HEK293 (cell line): ENCODE results near the gene SMYD1.

ENCODE experiments used
- WT1 ChIP-seq: fragments of 450-650 bp; formaldehyde crosslinking; IDR thresholded peaks from 2 replicates; pipeline ENCODE4 v1.5.1; 2016; ENCODE audit warnings: missing biosample characterization, missing genetic modification characterization
- ZBTB21 ChIP-seq: fragments of 450-650 bp; formaldehyde crosslinking; IDR thresholded peaks from 2 replicates; pipeline ENCODE4 v1.5.1; 2017; ENCODE audit warnings: missing biosample characterization, missing genetic modification characterization

DNA sequence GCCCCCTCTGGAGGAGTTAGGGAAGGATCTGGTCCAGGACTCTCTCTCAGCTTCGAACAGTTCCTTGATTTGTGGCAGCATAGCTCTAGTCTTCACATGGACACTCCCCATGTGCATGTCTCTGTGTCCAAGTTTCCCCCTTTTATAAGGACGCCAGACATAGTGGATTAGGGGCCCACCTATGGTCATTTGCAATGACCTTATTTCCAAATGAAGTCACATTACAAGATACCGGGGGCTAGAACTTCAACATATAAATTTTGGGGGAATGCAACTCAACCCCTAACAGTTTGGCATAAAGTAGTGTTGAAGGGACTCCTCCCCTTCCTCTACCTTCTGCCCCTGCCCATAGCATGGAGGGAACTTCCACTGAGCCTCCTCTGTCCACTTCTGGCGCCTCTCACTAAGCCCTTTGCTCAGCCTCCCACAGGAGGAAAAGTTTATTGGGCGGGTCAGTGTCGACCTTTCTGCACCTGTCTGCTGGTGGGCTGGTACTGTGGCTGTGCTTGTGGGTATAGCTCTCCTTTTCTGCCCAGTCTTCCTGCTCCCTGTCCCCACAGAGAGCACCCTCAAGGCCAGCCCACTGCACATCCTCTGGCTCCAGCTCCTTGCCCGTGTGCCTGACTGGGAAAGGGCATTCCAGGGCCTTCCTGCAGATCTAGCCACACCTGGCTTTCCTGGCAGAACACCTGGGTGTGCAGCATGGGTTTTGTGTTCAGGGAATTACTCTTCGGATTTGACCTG is 54.7 kb downstream of the SMYD1 start:
- TF ChIP-seq WT1 (tag by site-specific recombination) (no peak), ZBTB21 (no peak)
